Gastroesophageal sphincter (tissue), 4 donors: ENCODE data around the gene CERS3. TPM values are rescaled to one million over a fixed set of nuclear protein-coding genes. Genes with fewer than 3 reads are reported as not detected.

ENCODE experiments used
- ATAC-seq: fragments of 150-250 bp; one replicate; pipeline ENCODE4 v1.9.1; 2016; ENCODE audit warnings: mild to moderate bottlenecking, moderate library complexity
- H3K27ac ChIP-seq, 4 donors: fragments of 200-600 bp; sonication (generic) in 3 of 4; 1 replicate in 3 of 4; 2 replicates in 1 of 4; pipeline ENCODE4 v1.5.1; 2016 to 2019
- H3K27me3 ChIP-seq: fragments of 200-600 bp; sonication (generic); one replicate; pipeline ENCODE4 v1.5.1; 2019
- H3K36me3 ChIP-seq, 2 donors: fragments of 200-600 bp; sonication (generic); one replicate each; pipeline ENCODE4 v1.5.1; 2019; ENCODE audit warnings: control low read depth in 1 of 2
- H3K4me1 ChIP-seq, 3 donors: fragments of 200-600 bp; sonication (generic); 1 replicate in 2 of 3; 2 replicates in 1 of 3; pipeline ENCODE4 v1.5.1; 2016 to 2019; ENCODE audit warnings: control low read depth in 2 of 3
- H3K4me3 ChIP-seq, 2 donors: fragments of 200-600 bp; sonication (generic); one replicate each; pipeline ENCODE4 v1.5.1; 2019; ENCODE audit warnings: mild to moderate bottlenecking in 1 of 2, moderate library complexity in 1 of 2
- H3K9me3 ChIP-seq, 3 donors: fragments of 200-600 bp; sonication (generic); one replicate each; pipeline ENCODE4 v1.5.1; 2017 to 2019; ENCODE audit warnings: control low read depth in 2 of 3
- CTCF ChIP-seq, 4 experiments: fragments of 200-600 bp in 2 of 4; fragments of 450-650 bp in 2 of 4; sonication (generic) in 1 of 4; IDR thresholded peaks; one replicate each; pipeline ENCODE4 v1.5.1; 2017 to 2019; ENCODE audit warnings: antibody characterized with exemption in 4 of 4, mild to moderate bottlenecking in 2 of 4, moderate library complexity in 2 of 4
- EP300 ChIP-seq: sonication (generic); formaldehyde crosslinking; IDR thresholded peaks from one replicate; pipeline ENCODE4 v1.6.1; 2017; ENCODE audit warnings: antibody characterized with exemption, mild to moderate bottlenecking
- POLR2A ChIP-seq, 2 donors: fragments of 450-650 bp; IDR thresholded peaks; one replicate each; pipeline ENCODE4 v1.6.1; 2017; ENCODE audit warnings: antibody characterized with exemption in 2 of 2, mild to moderate bottlenecking in 2 of 2, moderate library complexity in 1 of 2
- POLR2AphosphoS5 ChIP-seq: sonication (generic); formaldehyde crosslinking; IDR thresholded peaks from one replicate; pipeline ENCODE4 v1.6.1; 2017; ENCODE audit warnings: antibody characterized with exemption
- WGBS, 2 donors: methylation state at CpG; one replicate each; pipeline ENCODE4 v1.1.5; 2018; ENCODE audit warnings: low coverage in 1 of 2; 5-methylcytosine and 5-hydroxymethylcytosine counted together
- total RNA-seq, 4 donors: library from RNA; depleted of rRNA; stranded (reverse); fragments of >200 nt; gene quantifications; one replicate each; pipeline ENCODE4 v1.1.0, GENCODE V29; 2016

The CERS3 gene
- total RNA-seq, 4 donors from 2014 or later = 0.27 to 7.6 (median 1.1) TPM

GRCh38 chr15:100560323-100560722 is 31.6 kb upstream of the CERS3 start:
- ATAC-seq = no peak
- Histone ChIP-seq H3K27ac (no peak overlapping the region), H3K36me3 (no peaks in the 10 kb centered on the region), H3K27me3 (no peaks in the 10 kb centered on the region), H3K4me1 (peaks cover 0 to 4% (median 0%) of the 10 kb centered on the region in 3 donors), H3K9me3 (no peaks in the 10 kb centered on the region), H3K4me3 (no peak overlapping the region)
- no peak for TF ChIP-seq POLR2A (IDR thresholded peaks at IDR 0.05)
- TF ChIP-seq POLR2AphosphoS5 = no peak
- no peak for TF ChIP-seq EP300
- TF ChIP-seq CTCF (IDR thresholded peaks at IDR 0.05) = no peak

GRCh38 chr15:100559330-100559729 is 30.6 kb upstream of the CERS3 start:
- no peaks in the 10 kb centered on the region for H3K36me3 ChIP-seq
- H3K4me3 ChIP-seq = no peak overlapping the region
- TF ChIP-seq POLR2AphosphoS5 (peak; percentile 10), CTCF (IDR thresholded peaks at IDR 0.05) (no peak)
- no peaks in the 10 kb centered on the region for H3K27me3 ChIP-seq
- H3K9me3 ChIP-seq = no peaks in the 10 kb centered on the region
- 89 to 90% methylated on average over 2 of the region's 2 CpGs for WGBS, 2 donors
- peaks cover 0 to 4% (median 0%) of the 10 kb centered on the region in 3 donors for H3K4me1 ChIP-seq
- peak; percentile 97 for ATAC-seq
- no peak overlapping the region for H3K27ac ChIP-seq

GRCh38 chr15:100558771-100559254 is 30.1 kb upstream of the CERS3 start:
- no peak overlapping the region for H3K4me3 ChIP-seq
- peaks cover 0 to 4% (median 0%) of the 10 kb centered on the region in 3 donors for H3K4me1 ChIP-seq
- H3K27me3 ChIP-seq = no peaks in the 10 kb centered on the region
- H3K27ac ChIP-seq = no peak overlapping the region
- H3K36me3 ChIP-seq = no peaks in the 10 kb centered on the region
- TF ChIP-seq CTCF (IDR thresholded peaks at IDR 0.05) (no peak), POLR2AphosphoS5 (no peak), POLR2A (IDR thresholded peaks at IDR 0.05) (no peak), EP300 (no peak)
- peak; percentile 19 for ATAC-seq
- no peaks in the 10 kb centered on the region for H3K9me3 ChIP-seq
- 100% methylated on average over 3 of the region's 50 CpGs; no CpG with 5 or more reads in 1 of the 2 donors for WGBS, 2 donors

GRCh38 chr15:100553468-100553867 is 24.7 kb upstream of the CERS3 start:
- H3K9me3 ChIP-seq = no peaks in the 10 kb centered on the region
- H3K4me1 ChIP-seq = no peaks in the 10 kb centered on the region
- no peak overlapping the region for H3K4me3 ChIP-seq
- no peaks in the 10 kb centered on the region for H3K27me3 ChIP-seq
- no peak overlapping the region for H3K27ac ChIP-seq
- ATAC-seq = no peak
- WGBS, 2 donors = 90 to 91% methylated on average over 6 to 9 of the region's 16 CpGs
- no peak for TF ChIP-seq EP300
- no peaks in the 10 kb centered on the region for H3K36me3 ChIP-seq

GRCh38 chr15:100547961-100548360 is 19.2 kb upstream of the CERS3 start:
- Histone ChIP-seq H3K4me1 (no peaks in the 10 kb centered on the region), H3K27ac (no peak overlapping the region), H3K36me3 (no peaks in the 10 kb centered on the region), H3K27me3 (peaks cover 20% of the 10 kb centered on the region), H3K9me3 (no peaks in the 10 kb centered on the region), H3K4me3 (no peak overlapping the region)
- TF ChIP-seq EP300 (no peak), CTCF (IDR thresholded peaks at IDR 0.05) (no peak), POLR2AphosphoS5 (no peak)
- no peak for ATAC-seq
- WGBS, 2 donors = 80% methylated on average over 2 of the region's 5 CpGs; no CpG with 5 or more reads in 1 of the 2 donors
